ENCODE results near the gene DRC3. TPM values are rescaled to one million over a fixed set of nuclear protein-coding genes. Genes with fewer than 3 reads are reported as not detected.

Gene DRC3
- total RNA-seq, 1 experiment from 2014 or later = 2.4 TPM

DNA sequence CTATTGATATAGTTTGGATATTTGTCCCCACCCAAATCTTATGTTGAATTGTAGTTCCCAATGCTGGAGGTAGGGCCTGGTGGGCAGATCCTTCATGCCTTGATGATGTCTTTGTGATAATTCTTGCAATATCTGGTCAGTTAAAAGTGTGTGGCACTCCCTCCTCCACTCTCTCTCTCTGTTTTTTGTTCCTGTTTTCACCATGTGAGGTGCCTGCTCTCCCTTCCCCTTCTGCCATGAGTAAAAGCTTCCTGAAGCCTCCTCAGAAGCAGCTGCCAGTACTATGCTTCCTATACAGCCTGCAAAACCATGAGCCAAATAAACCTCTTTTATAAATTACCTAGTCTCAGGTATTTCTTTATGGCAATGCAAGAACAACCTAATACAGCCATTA lies 47.8 kb upstream of the DRC3 start:
- DNase-seq (ENCODE audit: low read depth, low spot score) (no peak), ATAC-seq (no peak)
- intact Hi-C loops (cut with micrococcal nuclease) = no loop called here
- no peak overlapping the region for H3K4me3 ChIP-seq (replicated peaks in 1 of 2; ENCODE audit: low read depth in 1 of 2, low read length in 2 of 2)
- no peaks in the 10 kb centered on the region for H3K79me2 ChIP-seq (ENCODE audit: insufficient read depth, low read length)
- H3K4me1 ChIP-seq (ENCODE audit: control insufficient read depth in 1 of 2, insufficient read depth in 2 of 2, low read length in 2 of 2) = peaks cover 49 to 60% of the 10 kb centered on the region in 2 experiments
- BruUV-seq (replicated peaks) = no TSS peak
- H3K9ac ChIP-seq (ENCODE audit: low read length) = no peak overlapping the region
- H3K36me3 ChIP-seq (ENCODE audit: control insufficient read depth in 1 of 2, insufficient read depth in 2 of 2, low read length in 2 of 2) = no peaks in the 10 kb centered on the region
- H3K27ac ChIP-seq (ENCODE audit: low read depth, low read length) = no peak overlapping the region
- no peaks in the 10 kb centered on the region for H3K27me3 ChIP-seq (ENCODE audit: insufficient read depth, low read length)
- H3K4me2 ChIP-seq (ENCODE audit: low read length) = no peak overlapping the region
- H3K9me2 ChIP-seq (ENCODE audit: insufficient read depth) = no peaks in the 10 kb centered on the region
- no peaks in the 10 kb centered on the region for H4K20me1 ChIP-seq (ENCODE audit: insufficient read depth)
- TF ChIP-seq POLR2AphosphoS5 (IDR thresholded peaks at IDR 0.05; ENCODE audit: low read depth, low read length) = no peak
- no peak for TF ChIP-seq MAX (IDR thresholded peaks at IDR 0.05)
- no peak for TF ChIP-seq FOSL1 (IDR thresholded peaks at IDR 0.05; ENCODE audit: low read depth)
- no peak for TF ChIP-seq ATF3 (IDR thresholded peaks at IDR 0.05)
- TF ChIP-seq ZFX (IDR thresholded peaks at IDR 0.05) = no peak
- TF ChIP-seq ZBTB33 (IDR thresholded peaks at IDR 0.05; ENCODE audit: extremely low read depth, insufficient replicate concordance, low read length) = no peak
- no peak for TF ChIP-seq EGR1 (IDR thresholded peaks at IDR 0.05; ENCODE audit: low read depth)
- no peaks in the 10 kb centered on the region for H3K9me3 ChIP-seq (ENCODE audit: control insufficient read depth in 1 of 2, insufficient read depth in 1 of 2, low read depth in 1 of 2, low read length in 2 of 2)
- POLR2A ChIA-PET = no interaction called here
- H2AFZ ChIP-seq (ENCODE audit: low read depth, low read length, poor library complexity, severe bottlenecking) = no peak overlapping the region
- CTCF ChIA-PET = no interaction called here
- RAD21 ChIA-PET (ENCODE audit: low non-redundant PET in 1 of 2, low total read pairs in 2 of 2, uncharacterized antibody in 2 of 2, unreplicated experiment in 2 of 2) = interaction anchor here in 1 of 2 experiments (0.6 kb wide), 1 partner anchor 124 kb away, joined by 3 read pairs; no protein-coding TSS in a partner anchor

DNA sequence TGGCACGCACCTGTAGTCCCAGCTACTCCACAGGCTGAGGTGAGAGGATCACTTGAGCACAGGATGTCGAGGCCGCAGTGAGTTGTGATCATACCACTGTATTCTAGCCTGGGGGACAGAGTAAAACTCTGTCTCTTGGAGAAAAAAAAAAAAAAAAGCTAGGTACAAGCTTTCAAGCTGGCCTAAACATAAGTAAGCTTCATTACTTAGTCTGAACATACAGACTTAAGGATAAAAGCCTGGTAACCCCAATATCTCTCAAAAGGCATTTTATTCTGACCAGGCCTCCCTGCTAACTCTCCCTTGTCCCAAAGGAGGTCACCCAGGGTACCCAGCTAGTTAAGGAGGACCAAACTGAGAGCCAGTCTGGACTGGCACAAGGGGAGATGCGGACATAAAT lies 46.6 kb upstream of the DRC3 start:
- ChIA-PET POLR2A (interaction anchor here (0.7 kb wide), 1 partner anchor 91 kb away, joined by 4 read pairs; no protein-coding TSS in a partner anchor), RAD21 (ENCODE audit: low non-redundant PET in 1 of 2, low total read pairs in 2 of 2, uncharacterized antibody in 2 of 2, unreplicated experiment in 2 of 2) (no interaction called here), CTCF (no interaction called here)
- H3K4me1 ChIP-seq (ENCODE audit: control insufficient read depth in 1 of 2, insufficient read depth in 2 of 2, low read length in 2 of 2) = peaks cover 38 to 50% of the 10 kb centered on the region in 2 experiments
- H3K27ac ChIP-seq (ENCODE audit: low read depth, low read length) = no peak overlapping the region
- H3K4me2 ChIP-seq (ENCODE audit: low read length) = no peak overlapping the region
- no peak overlapping the region for H3K4me3 ChIP-seq (replicated peaks in 1 of 2; ENCODE audit: low read depth in 1 of 2, low read length in 2 of 2)
- ATAC-seq (no peak), DNase-seq (ENCODE audit: low read depth, low spot score) (no peak)
- H3K9me3 ChIP-seq (ENCODE audit: control insufficient read depth in 1 of 2, insufficient read depth in 1 of 2, low read depth in 1 of 2, low read length in 2 of 2) = no peaks in the 10 kb centered on the region
- H4K20me1 ChIP-seq (ENCODE audit: insufficient read depth) = no peaks in the 10 kb centered on the region
- H3K79me2 ChIP-seq (ENCODE audit: insufficient read depth, low read length) = no peaks in the 10 kb centered on the region
- no peaks in the 10 kb centered on the region for H3K36me3 ChIP-seq (ENCODE audit: control insufficient read depth in 1 of 2, insufficient read depth in 2 of 2, low read length in 2 of 2)
- no peaks in the 10 kb centered on the region for H3K27me3 ChIP-seq (ENCODE audit: insufficient read depth, low read length)
- BruUV-seq (replicated peaks) = no TSS peak
- no peaks in the 10 kb centered on the region for H3K9me2 ChIP-seq (ENCODE audit: insufficient read depth)
- intact Hi-C loops (cut with micrococcal nuclease) = no loop called here
- no peak overlapping the region for H2AFZ ChIP-seq (ENCODE audit: low read depth, low read length, poor library complexity, severe bottlenecking)
- no peak overlapping the region for H3K9ac ChIP-seq (ENCODE audit: low read length)
- TF ChIP-seq EZH2 (IDR thresholded peaks at IDR 0.05) (no peak), SRF (IDR thresholded peaks at IDR 0.05; ENCODE audit: low read depth) (no peak), SP1 (IDR thresholded peaks at IDR 0.05; ENCODE audit: low read depth) (no peak), JUND (IDR thresholded peaks at IDR 0.05) (no peak), EGR1 (IDR thresholded peaks at IDR 0.05; ENCODE audit: low read depth) (no peak), YY1 (IDR thresholded peaks at IDR 0.05; ENCODE audit: extremely low read depth, insufficient replicate concordance, low read depth, low read length) (no peak), EZH2phosphoT487 (IDR thresholded peaks at IDR 0.05; ENCODE audit: borderline replicate concordance) (no peak), CEBPB (IDR thresholded peaks at IDR 0.05; ENCODE audit: low read depth) (no peak), ZFX (IDR thresholded peaks at IDR 0.05) (no peak), SIN3A (IDR thresholded peaks at IDR 0.05; ENCODE audit: low read depth) (no peak), TCF7L2 (IDR thresholded peaks at IDR 0.05; ENCODE audit: borderline replicate concordance, extremely low read depth, insufficient read depth, insufficient read length) (no peak), ZBTB33 (IDR thresholded peaks at IDR 0.05; ENCODE audit: extremely low read depth, insufficient replicate concordance, low read length) (no peak)

All from HCT116 (cell line).